Measurements from ENCODE around the gene CAPN13.

GRCh38 chr2:30721668-30722647 lies 85.3 kb downstream of the CAPN13 start:
- TF ChIP-seq CTCF (IDR thresholded peaks at IDR 0.05; ENCODE audit: insufficient read depth, low read depth, low read length) (no peak), EZH2 (IDR thresholded peaks at IDR 0.05; ENCODE audit: insufficient read depth, low read length) (no peak)
